A172 (cell line): ENCODE data around the gene AHCTF1. TPM values are rescaled to one million over a fixed set of nuclear protein-coding genes. Genes with fewer than 3 reads are reported as not detected.
"Not testable (repeated sequence)": the region's sequence is repeated elsewhere in the genome, so short reads cannot be mapped to it uniquely, and the experiment has no call there.

Source experiments
- DNase-seq: peaks from one replicate; pipeline ENCODE4 v3.0.0-alpha.2; 2015; ENCODE audit warnings: low spot score
- total RNA-seq: library from RNA; depleted of rRNA; stranded (reverse); fragments of >200 nt; shearing (Covaris generic); gene quantifications from 2 replicates; pipeline ENCODE4 v1.2.3, GENCODE V29; 2014

Gene AHCTF1
- total RNA-seq, 1 experiment from 2014 or later, result 63.7 TPM

DNA sequence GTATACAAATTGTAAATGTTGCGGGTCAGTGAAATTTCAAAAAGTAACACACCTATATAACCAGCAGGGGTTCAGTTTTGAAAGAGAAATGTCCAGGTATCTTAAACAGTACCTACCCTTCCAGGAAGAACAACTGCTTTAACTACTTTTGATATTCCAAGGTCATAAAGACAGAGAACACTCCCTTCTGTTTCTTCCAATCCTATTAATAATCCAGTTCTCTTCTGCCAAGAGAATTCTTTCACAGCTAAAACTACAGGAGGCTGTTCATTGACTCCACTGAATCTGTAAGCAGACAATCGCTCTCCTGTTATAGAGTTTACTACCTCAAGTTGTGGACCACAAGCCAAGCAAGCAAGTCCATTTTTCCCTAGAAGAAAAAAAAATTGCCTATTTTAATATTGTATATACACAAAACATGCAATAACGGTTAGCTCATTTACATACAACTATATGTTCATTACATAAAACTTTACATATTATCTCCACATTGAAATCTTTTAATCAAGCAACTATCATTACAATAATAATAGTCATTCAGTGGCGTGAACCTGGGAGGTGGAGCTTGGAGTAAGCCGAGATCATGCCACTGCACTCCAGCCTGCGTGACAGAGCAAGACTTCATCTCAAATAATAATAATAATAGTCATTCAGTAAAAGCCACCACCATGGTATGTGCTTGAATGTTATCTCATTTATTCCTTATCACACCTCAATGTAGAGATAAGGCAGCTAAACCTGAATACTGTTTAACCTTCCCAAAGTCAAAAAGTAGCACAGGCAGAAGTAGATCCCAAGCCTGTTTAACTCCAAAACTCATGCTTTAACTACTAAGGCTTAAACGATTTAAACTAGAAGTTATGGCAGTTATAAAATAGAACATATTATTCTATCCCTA is 15.5 kb downstream of the AHCTF1 start:
- DNase-seq, result not testable (repeated sequence)

DNA sequence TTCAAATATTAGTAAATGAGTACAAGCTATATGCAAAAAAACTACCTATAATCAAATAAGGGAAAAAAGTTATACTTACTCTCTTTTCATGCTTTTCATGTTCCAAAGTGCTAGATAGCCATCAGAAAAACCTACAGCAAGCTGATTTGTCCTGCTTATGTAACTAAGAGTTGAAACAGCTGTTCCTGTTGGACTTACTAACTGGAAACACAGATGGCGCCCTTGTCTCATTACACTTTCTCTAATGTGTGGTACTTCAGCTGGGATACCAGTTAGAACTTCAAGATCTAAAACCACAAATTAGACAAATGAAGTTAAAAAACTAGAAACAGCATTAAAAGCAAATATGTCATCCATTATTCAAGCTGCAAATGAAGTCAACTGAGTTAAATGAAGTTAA is 24.3 kb downstream of the AHCTF1 start:
- DNase-seq, result peak; percentile 49

DNA sequence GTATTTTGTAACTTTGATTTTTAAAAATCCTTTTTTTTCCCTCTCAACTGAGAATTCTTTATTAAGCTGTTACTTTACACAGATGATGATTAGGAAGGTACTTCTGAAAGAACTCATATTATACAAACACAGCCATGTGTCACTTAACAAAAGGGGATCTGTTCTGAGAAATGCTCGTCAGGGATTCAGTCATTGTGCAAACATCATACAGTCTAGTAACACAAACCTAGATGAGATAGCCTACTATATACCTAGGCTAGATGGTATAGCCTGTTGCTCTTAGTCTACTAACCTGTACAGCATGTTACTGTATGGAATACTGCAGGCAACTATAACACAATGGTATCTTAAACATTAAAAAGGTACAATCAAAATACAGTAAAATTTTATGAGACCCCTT is 24.9 kb downstream of the AHCTF1 start:
- DNase-seq, result no peak

DNA sequence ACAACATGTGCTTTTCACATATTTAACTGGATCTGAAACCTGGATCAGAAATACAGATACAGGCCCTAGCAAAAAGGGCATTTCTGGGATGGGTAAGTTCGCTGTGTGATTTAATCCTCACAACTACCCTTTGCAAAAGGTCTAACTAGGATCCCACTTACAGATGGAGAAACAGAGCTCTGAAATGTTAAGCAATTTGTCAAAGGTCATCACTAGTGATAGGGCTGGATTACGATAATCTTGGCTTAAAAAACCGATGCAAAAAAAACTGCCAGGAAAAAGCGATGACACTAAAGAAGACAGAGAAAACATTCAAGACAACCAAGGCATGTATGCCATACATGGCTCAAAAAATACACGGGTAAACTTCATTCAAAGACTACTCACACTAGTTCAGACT is 29.9 kb downstream of the AHCTF1 start:
- DNase-seq, result no peak

DNA sequence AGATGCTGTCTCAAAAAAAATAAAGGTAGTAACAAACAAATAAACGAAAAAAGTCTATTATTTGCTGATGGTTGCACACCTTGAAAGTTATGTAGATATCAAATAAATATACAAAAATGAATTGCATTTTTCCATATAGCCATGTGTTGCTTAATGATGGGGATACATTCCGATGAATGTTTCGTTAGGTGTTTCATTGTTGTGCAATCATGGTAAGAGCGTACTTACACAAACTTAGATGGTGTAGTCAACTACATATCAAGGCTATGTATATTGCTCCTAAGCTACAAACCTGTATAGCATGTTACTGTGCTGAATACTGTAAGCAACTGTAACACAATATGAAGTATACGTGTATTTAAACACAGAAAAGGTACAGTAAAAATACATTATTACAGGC is 34.4 kb downstream of the AHCTF1 start:
- no peak for DNase-seq

DNA sequence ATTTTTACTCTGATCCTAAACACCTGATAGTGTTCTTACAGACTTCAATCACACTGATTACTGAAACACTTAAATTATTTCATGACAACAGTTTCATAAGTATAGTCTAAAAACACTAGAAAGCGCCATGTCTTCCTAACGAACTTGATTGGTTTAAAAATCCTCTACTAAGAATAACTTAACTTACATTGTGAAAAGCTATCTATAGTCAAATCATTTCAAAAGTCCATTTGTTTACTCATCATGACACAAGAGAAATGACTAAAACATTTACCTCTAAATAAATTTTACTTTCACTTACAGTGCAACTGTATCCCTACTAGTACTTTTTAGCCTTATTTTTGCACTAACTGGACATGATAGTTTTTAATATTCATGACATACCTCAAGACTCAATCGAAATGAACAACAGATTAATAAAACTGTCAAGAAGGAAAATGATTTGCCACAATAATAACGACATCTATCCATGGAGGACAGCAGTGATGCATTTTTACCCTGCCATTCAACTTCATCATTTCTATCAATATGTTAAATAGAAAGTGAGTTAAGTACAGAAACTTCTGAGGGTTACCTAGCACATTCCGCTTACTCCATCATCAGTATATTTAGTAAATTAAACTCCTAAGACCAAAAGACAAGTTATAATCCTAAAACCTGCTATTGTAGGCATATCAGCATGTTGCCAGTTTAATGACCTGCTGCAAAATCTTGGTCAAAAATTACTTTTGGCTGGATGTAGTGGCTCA is 38.4 kb downstream of the AHCTF1 start:
- no peak for DNase-seq

DNA sequence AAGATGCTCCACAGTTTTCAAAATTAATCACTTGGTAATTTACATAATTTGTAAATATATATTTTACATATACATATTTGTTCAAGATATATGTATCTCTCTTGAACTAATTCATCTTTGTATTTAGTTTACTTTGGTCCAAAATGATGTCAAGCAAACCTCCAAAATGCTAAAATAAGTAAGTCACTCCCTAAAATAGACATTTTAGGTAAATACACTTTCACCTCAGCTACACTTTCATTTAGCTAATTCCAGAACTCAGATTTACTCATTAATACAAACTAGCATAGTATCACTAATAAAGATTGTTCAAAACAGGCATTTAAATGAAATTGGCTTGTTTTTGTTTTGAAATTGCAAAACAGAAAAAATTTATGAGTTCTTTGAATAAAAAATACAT is 40.6 kb downstream of the AHCTF1 start:
- DNase-seq, result no peak

DNA sequence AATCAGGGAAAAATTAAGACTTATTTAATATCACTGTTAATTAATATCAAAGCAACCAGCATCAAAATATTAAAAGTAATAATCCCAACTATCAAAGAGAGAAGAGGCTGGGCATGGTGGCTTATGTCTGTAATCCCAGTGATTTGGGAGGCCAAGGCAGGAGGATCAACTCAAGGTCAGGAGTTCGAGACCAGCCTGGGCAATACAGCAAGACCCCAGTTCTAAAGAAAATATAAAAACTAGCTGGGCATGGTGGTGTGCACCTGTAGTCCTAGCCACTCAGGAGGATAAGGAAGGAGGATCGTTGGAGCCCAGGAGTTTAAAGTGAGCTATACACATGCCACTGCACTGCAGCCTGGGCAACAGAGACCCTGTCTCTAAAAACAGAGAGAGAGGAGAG is 43.2 kb downstream of the AHCTF1 start:
- DNase-seq, result no peak

DNA sequence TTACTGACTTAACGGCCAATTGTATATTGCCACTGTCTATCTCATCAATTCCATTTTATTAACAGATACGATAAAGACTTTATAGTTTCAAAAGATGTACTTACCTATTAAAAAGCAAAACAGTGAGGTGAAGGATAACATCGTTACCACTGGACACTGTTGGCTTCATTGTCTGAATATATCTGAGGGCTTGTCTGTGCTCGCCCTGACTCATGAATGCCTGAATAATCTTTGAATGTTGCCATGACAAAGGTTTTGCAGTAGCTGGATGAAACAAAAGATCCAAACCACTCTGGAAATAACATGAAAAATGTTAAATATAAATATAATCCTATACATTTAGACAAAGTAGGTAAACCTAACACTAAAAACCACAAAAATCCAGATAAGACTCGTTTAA is 46.4 kb downstream of the AHCTF1 start:
- DNase-seq, result not testable (repeated sequence)

DNA sequence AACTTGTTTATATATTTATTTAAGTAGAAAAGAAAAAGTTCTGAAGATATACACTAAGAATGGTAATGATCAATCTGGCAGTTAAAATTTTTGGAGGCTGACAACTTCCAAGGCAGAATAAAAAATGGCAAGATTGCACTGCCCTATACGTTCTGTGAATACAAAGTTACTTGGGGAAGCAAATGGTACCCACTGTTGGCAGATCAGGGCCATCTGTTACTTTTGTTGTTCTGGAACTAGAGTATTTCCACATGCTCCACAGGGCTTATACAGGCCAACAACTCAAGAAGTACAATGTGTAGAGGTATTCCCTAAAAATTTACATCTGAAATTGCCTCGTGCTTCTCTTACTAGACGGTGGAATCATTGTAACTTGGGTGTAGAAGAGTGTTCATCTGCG is 53.2 kb downstream of the AHCTF1 start:
- no peak for DNase-seq

DNA sequence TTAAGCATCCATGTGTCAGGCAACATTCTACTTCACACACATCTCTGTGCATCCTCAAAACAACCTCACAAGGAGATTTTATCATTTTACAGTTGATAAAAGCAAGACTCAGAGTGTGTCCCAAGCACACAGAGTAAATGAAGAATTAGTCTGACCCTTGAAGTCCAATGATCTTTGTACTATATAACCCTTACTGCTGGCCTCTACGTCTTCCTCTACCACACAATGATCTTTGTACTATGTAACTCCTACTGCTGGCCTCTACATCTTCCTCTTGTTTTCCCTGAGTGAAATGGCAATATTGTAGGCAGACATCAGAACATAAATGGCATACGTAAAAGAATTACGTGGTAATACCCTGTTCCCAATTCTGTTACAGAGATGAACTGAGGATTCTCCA is 55.3 kb downstream of the AHCTF1 start:
- DNase-seq, result no peak

DNA sequence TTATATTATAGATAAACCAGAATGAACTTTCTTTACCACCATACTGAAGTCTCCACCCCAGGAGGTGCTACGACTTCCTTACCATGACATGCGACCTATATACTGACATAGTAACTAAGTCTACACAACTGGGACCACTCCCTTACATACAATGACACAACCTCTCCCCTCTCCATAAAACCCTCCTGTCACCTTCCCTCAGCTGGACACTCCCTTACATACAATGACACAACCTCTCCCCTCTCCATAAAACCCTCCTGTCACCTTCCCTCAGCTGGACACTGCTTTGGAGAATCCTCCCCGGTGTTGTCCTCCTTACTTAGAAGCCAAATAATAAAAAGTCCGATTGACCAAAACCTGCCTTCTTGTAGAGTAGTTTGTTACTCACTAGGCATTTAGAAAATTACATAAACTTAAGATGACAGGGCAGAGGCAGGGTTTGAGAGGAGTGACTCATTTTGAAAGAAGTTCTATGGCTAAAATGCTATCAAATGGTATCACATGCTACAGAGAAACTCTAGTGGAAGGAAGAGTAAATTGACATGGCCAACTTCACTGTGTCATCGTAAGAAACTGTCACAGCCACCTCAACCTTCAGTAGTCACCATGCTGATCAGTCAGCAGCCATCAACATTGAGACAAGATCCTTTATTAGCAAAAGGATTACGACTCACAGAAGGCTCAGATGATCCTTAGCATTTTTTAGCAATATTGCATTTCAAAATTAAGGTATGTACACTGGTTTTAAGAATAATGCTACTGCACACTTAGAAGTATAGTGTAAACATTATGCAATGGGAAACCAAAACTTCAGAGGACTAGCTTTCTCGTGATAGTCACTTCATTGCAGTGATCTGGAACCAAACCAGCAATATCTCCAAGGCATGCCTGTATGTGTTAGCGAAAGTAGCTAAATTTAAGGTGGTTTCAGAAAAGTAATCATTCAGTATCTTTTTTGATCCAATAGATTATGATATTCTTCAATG is 56.4 kb downstream of the AHCTF1 start:
- peak; percentile 81 for DNase-seq

DNA sequence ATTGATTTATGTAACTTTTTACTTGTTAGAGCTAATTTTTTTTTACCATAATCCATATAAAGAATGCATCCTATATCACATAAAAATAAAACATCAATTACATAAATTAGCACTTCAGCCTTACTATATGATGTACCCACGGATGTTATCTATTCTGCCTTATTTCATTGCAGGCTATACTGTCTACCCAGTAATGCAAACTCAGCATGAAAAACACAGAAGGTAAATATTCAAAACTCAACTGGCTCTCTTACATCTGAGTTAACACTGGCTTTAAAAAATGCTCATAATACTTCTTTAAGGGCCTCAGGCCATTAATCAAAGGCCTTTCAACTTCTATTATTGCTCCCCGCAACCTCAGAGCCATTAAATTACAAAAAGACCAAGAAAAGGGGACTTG is 65.8 kb downstream of the AHCTF1 start:
- DNase-seq, result no peak

DNA sequence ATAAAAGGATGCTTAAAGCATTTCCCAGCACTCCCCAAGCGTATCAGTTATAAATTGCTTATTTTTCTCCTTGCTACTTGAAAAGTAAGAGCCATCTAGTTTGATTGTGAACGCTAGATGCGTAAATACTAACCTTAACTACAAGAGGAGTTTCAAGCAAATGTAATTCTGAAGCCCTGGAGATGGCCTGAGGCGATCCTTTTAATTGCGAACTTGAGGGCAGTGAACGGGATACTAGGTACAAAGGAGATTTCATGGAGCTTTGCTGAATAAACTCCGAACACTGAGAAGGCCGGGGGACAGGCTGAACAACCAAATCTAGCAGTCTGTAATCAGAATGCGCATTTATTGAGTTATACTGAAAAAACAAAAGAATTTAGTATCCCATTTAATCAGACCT is 68.0 kb downstream of the AHCTF1 start:
- DNase-seq, result not testable (repeated sequence)

DNA sequence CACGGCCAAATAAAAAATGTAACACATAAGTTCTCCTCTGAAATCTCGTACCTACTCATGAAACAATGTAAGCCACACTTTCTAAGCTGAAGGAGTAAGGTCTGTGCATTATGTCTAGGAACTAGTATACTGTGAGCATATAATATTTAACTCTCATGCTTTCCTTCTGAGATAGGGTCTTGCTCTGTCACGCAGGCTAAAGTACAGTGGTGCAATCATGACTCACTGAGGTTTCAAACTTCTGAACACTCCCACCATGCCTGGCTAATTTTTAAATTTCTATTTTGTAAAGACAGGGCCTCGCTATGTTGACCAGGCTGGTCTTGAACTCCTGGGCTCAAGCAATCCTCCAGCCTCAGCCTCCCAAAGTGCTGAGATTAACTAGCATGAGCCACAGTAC is 71.3 kb downstream of the AHCTF1 start:
- no peak for DNase-seq

DNA sequence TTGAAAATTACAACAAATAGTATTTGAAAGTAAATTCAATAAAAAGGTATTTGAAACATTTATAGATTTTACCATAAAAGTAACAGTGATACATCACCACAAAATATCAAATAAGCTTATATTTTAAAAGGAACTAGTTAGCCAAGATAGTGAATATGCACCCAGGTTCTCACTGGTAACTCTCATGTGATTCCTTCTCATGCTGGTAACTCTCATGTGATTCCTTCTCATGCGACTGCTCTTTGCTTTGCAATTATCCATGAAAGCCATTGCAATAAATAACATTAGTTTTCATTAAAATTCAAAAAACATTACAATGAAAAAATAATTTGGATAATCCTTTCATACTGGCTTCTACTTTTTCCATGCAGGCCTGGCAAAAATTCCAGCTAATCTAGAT is 75.4 kb downstream of the AHCTF1 start:
- DNase-seq, result no peak

DNA sequence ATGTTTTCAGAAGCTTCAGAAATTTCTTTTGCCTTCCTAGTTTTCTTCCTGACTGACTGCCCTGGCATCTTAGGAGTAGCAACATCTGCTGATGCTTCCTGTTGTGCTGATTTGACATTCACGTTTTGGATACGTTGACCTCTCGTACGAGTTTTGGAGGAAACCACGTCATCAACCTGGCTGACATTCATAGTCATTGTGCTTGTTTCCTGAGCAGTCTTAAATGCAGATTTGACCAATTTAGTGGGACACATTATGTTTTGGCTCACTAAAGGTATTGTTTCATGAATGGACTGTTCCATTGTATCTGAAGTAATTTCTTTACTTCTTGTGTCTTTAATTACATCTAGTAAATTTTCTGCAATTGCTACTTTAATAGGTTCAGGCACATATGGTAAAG is 81.1 kb downstream of the AHCTF1 start:
- DNase-seq, result not testable (repeated sequence)

DNA sequence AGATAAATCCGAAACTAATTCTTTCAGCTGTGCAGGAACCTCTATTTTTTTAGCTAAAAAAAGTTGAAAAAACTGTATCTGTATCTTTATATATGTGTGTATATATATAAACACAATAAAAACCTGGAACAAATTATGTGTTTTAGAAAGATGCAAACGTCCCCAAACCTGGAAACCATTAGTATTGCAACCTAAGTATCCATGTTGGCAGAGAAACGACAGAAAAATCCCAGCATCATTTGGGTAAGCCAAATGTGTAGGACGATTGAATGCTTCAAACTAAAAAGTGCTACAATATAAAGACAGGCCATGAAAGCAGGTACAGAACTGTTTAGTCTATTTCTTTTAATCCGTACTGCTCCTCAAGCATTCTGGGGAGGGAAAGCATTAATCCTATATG is 87.9 kb downstream of the AHCTF1 start:
- DNase-seq, result no peak

DNA sequence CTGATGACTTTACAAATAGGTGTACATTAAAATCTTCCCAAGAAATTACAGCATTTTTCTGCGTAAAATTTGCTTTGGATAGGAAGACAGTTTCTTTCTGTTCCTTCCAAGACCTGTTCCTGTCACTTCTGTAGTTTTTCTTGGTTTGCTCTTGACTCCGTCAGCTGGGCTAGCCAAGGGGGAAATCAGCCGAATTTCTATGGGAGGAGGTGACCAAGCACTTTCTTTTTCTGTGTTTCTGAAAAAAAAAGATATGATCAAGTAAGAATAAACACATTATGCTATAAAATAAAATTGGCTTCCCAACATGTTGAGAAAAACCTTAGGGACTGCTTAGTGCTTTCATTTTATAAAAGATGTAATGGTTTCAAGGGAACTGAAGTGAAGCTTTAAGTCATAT is 91.0 kb downstream of the AHCTF1 start:
- not testable (repeated sequence) for DNase-seq

DNA sequence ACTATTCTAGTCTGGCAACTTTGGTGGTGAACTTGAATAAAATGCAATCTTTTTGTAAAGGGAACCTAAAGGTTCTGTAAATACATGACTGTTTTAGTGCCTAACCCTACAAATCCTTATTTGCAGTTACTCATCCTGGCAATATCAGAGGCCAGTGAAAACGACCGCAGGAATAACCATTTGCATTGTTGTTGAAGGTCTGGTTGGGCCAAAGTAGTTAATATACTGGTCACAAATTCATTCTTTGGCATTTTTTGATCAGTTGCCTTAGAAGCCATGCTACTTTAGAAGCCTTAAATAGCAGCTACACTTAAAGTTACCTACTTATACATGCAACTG is 93.7 kb downstream of the AHCTF1 start:
- DNase-seq, result no peak

DNA sequence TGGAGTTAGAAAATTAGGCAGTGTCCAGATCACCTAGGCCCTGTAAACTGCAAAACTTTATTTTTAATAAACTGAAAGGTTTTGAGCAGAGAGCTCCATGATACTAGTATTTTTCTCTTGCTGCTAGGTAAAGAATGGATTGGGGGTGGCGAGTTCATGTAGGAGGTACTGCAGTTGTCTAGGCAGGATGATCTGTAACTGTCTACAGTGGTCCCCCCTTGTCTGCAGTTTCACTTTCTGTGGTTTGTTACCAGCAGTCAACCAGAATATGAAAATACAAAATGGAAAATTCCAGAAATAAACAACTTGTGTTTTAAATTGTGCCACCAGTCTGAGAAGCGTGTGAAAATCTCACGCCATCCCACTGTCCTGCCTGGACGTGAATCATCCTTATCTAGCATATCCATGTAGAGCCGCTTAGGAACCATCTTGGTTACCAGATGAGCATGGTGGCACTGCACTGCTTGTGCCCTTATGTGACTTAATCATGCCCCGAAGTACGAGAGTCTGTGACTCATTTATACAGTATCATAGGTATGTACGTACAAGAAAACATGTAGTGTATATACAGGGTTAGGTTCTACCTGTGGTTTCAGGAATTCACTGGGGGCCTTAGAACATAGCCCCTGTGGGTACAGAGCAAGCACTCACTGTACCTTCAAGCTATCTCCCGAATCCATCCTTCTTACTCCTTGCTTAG is 94.2 kb downstream of the AHCTF1 start:
- peak; percentile 8 for DNase-seq
